HFFc6 (cell line): ENCODE data around the gene GORASP2. TPM values are rescaled to one million over a fixed set of nuclear protein-coding genes. Genes with fewer than 3 reads are reported as not detected.

ENCODE experiments used
- DNase-seq: peaks from one replicate; pipeline ENCODE4 v3.0.0-alpha.2; 2018
- H3K27ac Mint-ChIP-seq: 2 replicates; pipeline ENCODE4 v1.8.0; 2020; ENCODE audit warnings: mild to moderate bottlenecking, mixed read lengths
- H3K27me3 Mint-ChIP-seq: 2 replicates; pipeline ENCODE4 v1.8.0; 2021; ENCODE audit warnings: mild to moderate bottlenecking, moderate library complexity, mixed read lengths; ENCODE audit not compliant: insufficient read depth
- H3K36me3 Mint-ChIP-seq: 2 replicates; pipeline ENCODE4 v1.8.0; 2021; ENCODE audit warnings: low read depth, mixed read lengths
- H3K4me1 Mint-ChIP-seq: 2 replicates; pipeline ENCODE4 v1.8.0; 2020; ENCODE audit warnings: low read depth, mixed read lengths
- H3K4me3 Mint-ChIP-seq: 2 replicates; pipeline ENCODE4 v1.8.0; 2020; ENCODE audit warnings: mild to moderate bottlenecking, moderate library complexity, mixed read lengths
- H3K9me3 Mint-ChIP-seq: 2 replicates; pipeline ENCODE4 v1.8.0; 2020; ENCODE audit warnings: mild to moderate bottlenecking, mixed read lengths
- total RNA-seq, 6 experiments: library from RNA; stranded (reverse); fragmentation: NEBNext Ultra II Directional; extraction: Animal tissue kit (Norgen Biotek cat#: 25700); gene quantifications; 2 replicates in 1 of 6; 3 replicates in 5 of 6; pipeline ENCODE4 v1.2.3, GENCODE V29; 2021
- TF ChIP-seq, protein P1 (sequence below): fragments of 200-600 bp; sonication (generic); IDR thresholded peaks from 2 replicates; pipeline ENCODE4 v1.5.0; 2021; ENCODE audit warnings: antibody characterized with exemption, mild to moderate bottlenecking

GORASP2 gene
- total RNA-seq, 6 experiments from 2014 or later, result 113 to 124 (median 120) TPM

DNA sequence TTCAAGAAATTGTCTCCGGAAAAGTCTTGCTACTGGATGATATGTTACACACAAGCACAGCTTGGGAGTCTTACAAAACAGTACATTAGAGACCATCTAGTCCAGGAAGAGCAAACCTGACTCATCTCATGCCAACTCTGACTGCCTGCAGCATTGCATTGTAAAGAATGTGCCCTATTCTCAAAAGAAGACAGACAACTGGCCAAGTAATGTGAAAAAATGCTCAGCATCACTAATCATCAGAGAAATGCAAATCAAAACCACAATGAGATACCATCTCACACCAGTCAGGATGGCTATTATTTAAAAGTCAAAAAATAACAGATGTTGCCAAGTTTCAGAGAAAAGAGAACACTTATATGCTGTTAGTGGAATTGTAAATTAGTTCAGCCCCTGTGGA, 42.7 kb upstream of the GORASP2 start:
- H3K4me1 Mint-ChIP-seq, result peaks cover 43% of the 10 kb centered on the region
- peak; percentile 92 for DNase-seq

DNA sequence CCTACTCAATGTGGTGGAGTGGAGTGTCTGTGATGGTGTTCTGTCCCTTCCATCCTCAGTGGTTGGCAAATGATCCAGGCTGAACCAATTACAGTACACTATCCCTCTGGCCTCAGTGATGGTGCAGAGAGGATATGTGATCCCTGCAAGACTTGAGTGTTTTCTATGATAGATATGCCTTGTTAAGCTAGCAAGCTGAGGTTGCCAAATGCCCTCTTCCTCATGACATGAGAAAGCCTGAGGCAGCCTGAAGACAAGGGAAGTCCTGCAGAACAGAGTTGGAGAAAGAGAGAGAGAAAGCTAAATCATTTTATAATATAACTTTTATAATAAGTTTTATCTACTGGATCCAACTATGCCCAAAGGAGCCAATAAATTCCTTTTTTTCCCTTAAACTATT, 41.6 kb upstream of the GORASP2 start:
- no peaks in the 10 kb centered on the region for H3K36me3 Mint-ChIP-seq
- no peaks in the 10 kb centered on the region for H3K9me3 Mint-ChIP-seq
- H3K27ac Mint-ChIP-seq, result no peak overlapping the region
- H3K27me3 Mint-ChIP-seq, result peaks cover 9% of the 10 kb centered on the region
- H3K4me1 Mint-ChIP-seq, result peaks cover 43% of the 10 kb centered on the region
- TF ChIP-seq, protein P1, sequence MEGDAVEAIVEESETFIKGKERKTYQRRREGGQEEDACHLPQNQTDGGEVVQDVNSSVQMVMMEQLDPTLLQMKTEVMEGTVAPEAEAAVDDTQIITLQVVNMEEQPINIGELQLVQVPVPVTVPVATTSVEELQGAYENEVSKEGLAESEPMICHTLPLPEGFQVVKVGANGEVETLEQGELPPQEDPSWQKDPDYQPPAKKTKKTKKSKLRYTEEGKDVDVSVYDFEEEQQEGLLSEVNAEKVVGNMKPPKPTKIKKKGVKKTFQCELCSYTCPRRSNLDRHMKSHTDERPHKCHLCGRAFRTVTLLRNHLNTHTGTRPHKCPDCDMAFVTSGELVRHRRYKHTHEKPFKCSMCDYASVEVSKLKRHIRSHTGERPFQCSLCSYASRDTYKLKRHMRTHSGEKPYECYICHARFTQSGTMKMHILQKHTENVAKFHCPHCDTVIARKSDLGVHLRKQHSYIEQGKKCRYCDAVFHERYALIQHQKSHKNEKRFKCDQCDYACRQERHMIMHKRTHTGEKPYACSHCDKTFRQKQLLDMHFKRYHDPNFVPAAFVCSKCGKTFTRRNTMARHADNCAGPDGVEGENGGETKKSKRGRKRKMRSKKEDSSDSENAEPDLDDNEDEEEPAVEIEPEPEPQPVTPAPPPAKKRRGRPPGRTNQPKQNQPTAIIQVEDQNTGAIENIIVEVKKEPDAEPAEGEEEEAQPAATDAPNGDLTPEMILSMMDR, result no peak
- no peak for DNase-seq
- H3K4me3 Mint-ChIP-seq, result no peak overlapping the region

More for the DNA sequence above, 42.7 kb upstream of the GORASP2 start:
- H3K9me3 Mint-ChIP-seq, result no peaks in the 10 kb centered on the region
- TF ChIP-seq, protein P1, result no peak
- peak overlapping the region; percentile 32; the same call in 1 of the 2 replicates for H3K4me3 Mint-ChIP-seq
- H3K27me3 Mint-ChIP-seq, result peaks cover 14% of the 10 kb centered on the region
- H3K36me3 Mint-ChIP-seq, result no peaks in the 10 kb centered on the region
- peak overlapping the region; percentile 14; the same call in 1 of the 2 replicates for H3K27ac Mint-ChIP-seq

DNA sequence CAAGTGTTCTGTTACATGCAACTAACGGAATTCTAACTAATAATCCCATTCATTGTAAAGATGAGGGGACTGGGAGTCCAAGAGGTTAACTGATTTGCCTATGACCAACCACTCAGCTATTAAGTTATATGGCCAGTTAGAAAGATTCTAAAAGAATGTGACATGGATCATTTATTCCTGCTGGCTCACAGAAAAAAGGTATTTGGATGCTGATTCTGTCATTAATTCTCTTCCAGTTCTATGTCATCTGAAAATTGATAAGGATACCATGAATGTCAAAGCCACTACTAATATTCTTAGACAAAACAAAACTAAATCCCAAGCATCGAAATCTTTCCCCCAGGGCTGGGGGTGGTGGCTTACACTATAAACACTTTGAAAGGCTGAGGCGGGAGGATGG, 41.2 kb upstream of the GORASP2 start:
- Mint-ChIP-seq H3K9me3 (no peaks in the 10 kb centered on the region), H3K4me1 (peaks cover 43% of the 10 kb centered on the region), H3K36me3 (no peaks in the 10 kb centered on the region), H3K4me3 (no peak overlapping the region), H3K27me3 (peaks cover 9% of the 10 kb centered on the region), H3K27ac (no peak overlapping the region)
- no peak for DNase-seq
- TF ChIP-seq, protein P1, result no peak

DNA sequence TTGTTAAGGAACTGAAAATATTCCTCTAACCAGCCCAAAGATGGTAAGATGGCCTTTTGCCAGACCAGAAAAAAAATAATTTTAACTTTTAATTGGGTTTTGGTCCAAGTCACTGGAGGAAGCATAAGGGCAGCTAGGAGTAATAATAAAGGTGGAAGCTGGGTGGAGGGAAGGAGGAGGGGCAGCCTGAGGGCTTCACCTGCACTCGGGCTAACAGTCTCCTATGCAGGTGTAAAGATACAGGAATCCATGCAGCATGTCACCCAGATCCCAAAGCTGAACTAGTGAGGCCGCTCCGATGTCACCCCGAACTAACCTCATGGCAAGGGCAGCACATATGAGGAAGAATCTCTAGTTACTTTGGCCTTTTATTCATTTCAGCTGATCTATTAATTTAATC, 37.2 kb upstream of the GORASP2 start:
- no peak for DNase-seq
- peaks cover 11% of the 10 kb centered on the region for H3K27me3 Mint-ChIP-seq
- no peaks in the 10 kb centered on the region for H3K9me3 Mint-ChIP-seq
- peaks cover 25% of the 10 kb centered on the region for H3K4me1 Mint-ChIP-seq
- no peak overlapping the region for H3K4me3 Mint-ChIP-seq
- H3K27ac Mint-ChIP-seq, result no peak overlapping the region
- no peaks in the 10 kb centered on the region for H3K36me3 Mint-ChIP-seq
- TF ChIP-seq, protein P1, result no peak

DNA sequence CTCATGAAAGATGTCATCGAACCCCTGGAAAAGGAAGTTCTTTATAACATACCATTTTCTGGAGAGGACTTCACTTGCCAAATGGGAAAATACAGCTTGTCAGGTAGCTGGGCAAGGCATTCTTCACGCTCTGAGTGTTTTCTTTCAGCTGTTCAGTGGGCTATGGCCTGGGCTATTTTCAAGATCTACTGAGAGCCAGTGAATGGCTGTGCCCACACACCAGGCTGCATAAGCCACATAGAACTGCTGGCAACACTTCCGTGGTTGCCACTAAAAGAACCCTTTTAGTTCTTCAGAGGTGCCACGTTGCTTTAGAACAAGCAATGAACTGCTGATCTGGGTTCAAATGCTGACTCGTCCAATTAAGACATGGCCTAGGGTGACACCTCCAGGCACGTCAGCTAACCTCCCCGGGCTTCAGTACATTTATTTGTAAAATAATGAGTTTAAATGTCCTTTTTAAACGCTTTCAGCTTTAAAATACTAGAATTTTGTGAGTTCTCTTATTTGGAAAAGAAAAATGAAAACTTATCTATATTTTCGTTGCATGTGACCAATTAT, 36.6 kb upstream of the GORASP2 start:
- no peak overlapping the region for H3K4me3 Mint-ChIP-seq
- H3K27ac Mint-ChIP-seq, result no peak overlapping the region
- TF ChIP-seq, protein P1, result no peak
- H3K9me3 Mint-ChIP-seq, result no peaks in the 10 kb centered on the region
- DNase-seq, result no peak
- H3K4me1 Mint-ChIP-seq, result peaks cover 22% of the 10 kb centered on the region
- H3K36me3 Mint-ChIP-seq, result no peaks in the 10 kb centered on the region
- H3K27me3 Mint-ChIP-seq, result peaks cover 11% of the 10 kb centered on the region
